WTC11 (cell line): Measurements from ENCODE around the gene SIT1. TPM values are rescaled to one million over a fixed set of nuclear protein-coding genes. Genes with fewer than 3 reads are reported as not detected.
A peak's percentile ranks its signal among the peaks of the same experiment; 100 is the strongest.

Source experiments
- ATAC-seq: fragments of 200-7000 bp; cut with Tn5 transposase; 2 replicates; pipeline ENCODE4 v1.10.0; 2021; ENCODE audit warnings: mild to moderate bottlenecking, moderate library complexity
- CTCF ChIA-PET: fragments of 300-600 bp; sonication (Branson Sonifier 250); formaldehyde crosslinking; loops from one replicate; lab custom pipeline; 2021; ENCODE audit warnings: antibody characterized with exemption; lab: Charles Lee
- POLR2A ChIA-PET: fragments of 350-600 bp; sonication (Branson Sonifier 250); formaldehyde crosslinking; loops from one replicate; lab custom pipeline; 2021; ENCODE audit warnings: antibody characterized with exemption; lab: Charles Lee
- DNase-seq: peaks from one replicate; pipeline ENCODE4 v3.0.0; 2021; ENCODE audit warnings: low spot score
- H3K27ac Mint-ChIP-seq: 2 replicates; pipeline ENCODE4 v1.8.0; 2021; ENCODE audit warnings: mixed read lengths
- H3K27me3 Mint-ChIP-seq: 2 replicates; pipeline ENCODE4 v1.8.0; 2021; ENCODE audit warnings: low read depth, mild to moderate bottlenecking, moderate library complexity, mixed read lengths
- H3K36me3 Mint-ChIP-seq: 2 replicates; pipeline ENCODE4 v1.8.0; 2021; ENCODE audit warnings: mixed read lengths
- H3K4me1 Mint-ChIP-seq: 2 replicates; pipeline ENCODE4 v1.8.0; 2022; ENCODE audit warnings: mixed read lengths
- H3K4me3 Mint-ChIP-seq: 2 replicates; pipeline ENCODE4 v1.8.0; 2021; ENCODE audit warnings: mild to moderate bottlenecking, moderate library complexity, mixed read lengths
- H3K9me3 Mint-ChIP-seq: 2 replicates; pipeline ENCODE4 v1.8.0; 2021; ENCODE audit warnings: mixed read lengths
- CBFB ChIP-seq: sonication (generic); formaldehyde crosslinking; IDR thresholded peaks from 2 replicates; pipeline ENCODE4 v1.8.1; 2022; ENCODE audit warnings: mild to moderate bottlenecking, low read depth, missing genetic modification reagents
- CDX4 ChIP-seq: fragments of 250-450 bp; sonication (Bioruptor Pico); IDR thresholded peaks from 2 replicates; pipeline ENCODE4 v1.9.0; 2021; ENCODE audit warnings: moderate library complexity, mild to moderate bottlenecking, inconsistent platforms, borderline replicate concordance
- E2F1 ChIP-seq: sonication (generic); formaldehyde crosslinking; IDR thresholded peaks from 2 replicates; pipeline ENCODE4 v1.8.0; 2022; ENCODE audit warnings: mild to moderate bottlenecking, missing genetic modification reagents
- FOXP4 ChIP-seq: sonication (generic); formaldehyde crosslinking; IDR thresholded peaks from 2 replicates; pipeline ENCODE4 v1.8.0; 2022; ENCODE audit warnings: mild to moderate bottlenecking, missing genetic modification reagents
- HMGXB4 ChIP-seq: sonication (generic); formaldehyde crosslinking; IDR thresholded peaks from 2 replicates; pipeline ENCODE4 v1.8.1; 2023; ENCODE audit warnings: mild to moderate bottlenecking, moderate library complexity, missing genetic modification reagents
- IRF1 ChIP-seq: sonication (generic); formaldehyde crosslinking; IDR thresholded peaks from 2 replicates; pipeline ENCODE4 v1.8.0; 2023; ENCODE audit warnings: missing genetic modification reagents
- MLX ChIP-seq: sonication (generic); formaldehyde crosslinking; IDR thresholded peaks from 2 replicates; pipeline ENCODE4 v1.8.1; 2023; ENCODE audit warnings: mild to moderate bottlenecking, missing genetic modification reagents, moderate library complexity
- NR3C1 ChIP-seq: sonication (generic); formaldehyde crosslinking; conservative IDR thresholded peaks from 2 replicates; pipeline ENCODE4 v1.8.1; 2023; ENCODE audit warnings: low read depth, mild to moderate bottlenecking, missing genetic modification reagents
- TEAD1 ChIP-seq: sonication (generic); formaldehyde crosslinking; IDR thresholded peaks from 2 replicates; pipeline ENCODE4 v1.8.0; 2022; ENCODE audit warnings: mild to moderate bottlenecking, missing genetic modification reagents
- USF2 ChIP-seq: sonication (generic); formaldehyde crosslinking; IDR thresholded peaks from 2 replicates; pipeline ENCODE4 v1.8.1; 2023; ENCODE audit warnings: mild to moderate bottlenecking, missing genetic modification reagents, moderate library complexity
- ZNF532 ChIP-seq: fragments of 250-450 bp; sonication (Bioruptor Pico); IDR thresholded peaks from 2 replicates; pipeline ENCODE4 v1.9.0; 2021; ENCODE audit warnings: mild to moderate bottlenecking, borderline replicate concordance
- total RNA-seq: library from RNA; stranded (reverse); gene quantifications from 3 replicates; pipeline ENCODE4 v1.2.3, GENCODE V29; 2021

Gene SIT1
- total RNA-seq, 1 experiment from 2014 or later = 4.1 TPM

GRCh38 chr9:35687972-35688557 is 37.3 kb upstream of the SIT1 start (continued):
- no peak for TF ChIP-seq FOXP4 (CRISPR knock-in tag)
- TF ChIP-seq IRF1 (CRISPR knock-in tag) = no peak
- no peak for TF ChIP-seq CDX4
- no peak for TF ChIP-seq NR3C1 (CRISPR knock-in tag)
- TF ChIP-seq, all 79 proteins: peak for 0

GRCh38 chr9:35687306-35687705 is 36.6 kb upstream of the SIT1 start:
- CTCF ChIA-PET = interaction anchor here (0.7 to 6.8 kb wide), 4 partner anchors 7 to 84 kb away, joined by 3 to 49 read pairs (median 14); no protein-coding TSS in a partner anchor
- peak overlapping the region; percentile 55; the same call in 1 of the 2 replicates for H3K27ac Mint-ChIP-seq
- POLR2A ChIA-PET = interaction anchor here (0.6 kb wide), 1 partner anchor 72 kb away, joined by 5 read pairs; no protein-coding TSS in a partner anchor

More at GRCh38 chr9:35687306-35687705, 36.6 kb upstream of the SIT1 start:
- ATAC-seq = no peak
- DNase-seq = no peak
- Mint-ChIP-seq H3K9me3 (no peaks in the 10 kb centered on the region), H3K27me3 (no peaks in the 10 kb centered on the region), H3K4me1 (peaks cover 23% of the 10 kb centered on the region)
- no peak for TF ChIP-seq FOXP4 (CRISPR knock-in tag)
- TF ChIP-seq MLX = no peak
- no peak for TF ChIP-seq HMGXB4 (CRISPR knock-in tag)
- no peak for TF ChIP-seq TEAD1 (CRISPR knock-in tag)
- no peak for TF ChIP-seq CBFB (CRISPR knock-in tag)
- TF ChIP-seq CDX4 = no peak
- TF ChIP-seq ZNF532 (CRISPR knock-in tag) = no peak
- no peak for TF ChIP-seq USF2
- no peak for TF ChIP-seq E2F1 (CRISPR knock-in tag)
- TF ChIP-seq, all 79 proteins: peak for 0
- H3K36me3 Mint-ChIP-seq = peaks cover 37% of the 10 kb centered on the region
- peak overlapping the region; percentile 48 for H3K4me3 Mint-ChIP-seq
